Activated T-helper 9 cell treated with anti-CD3 and anti-CD28 coated beads, Interleukin-2, amount 50 U/mL, for 16 hours (primary cell): Measurements from ENCODE around the gene GNAQ.
A peak's percentile ranks its signal among the peaks of the same experiment; 100 is the strongest.

Experiments
- DNase-seq: peaks from one replicate; pipeline ENCODE4 v3.0.0-alpha.2; 2020; ENCODE audit warnings: low read depth

GNAQ gene

DNA sequence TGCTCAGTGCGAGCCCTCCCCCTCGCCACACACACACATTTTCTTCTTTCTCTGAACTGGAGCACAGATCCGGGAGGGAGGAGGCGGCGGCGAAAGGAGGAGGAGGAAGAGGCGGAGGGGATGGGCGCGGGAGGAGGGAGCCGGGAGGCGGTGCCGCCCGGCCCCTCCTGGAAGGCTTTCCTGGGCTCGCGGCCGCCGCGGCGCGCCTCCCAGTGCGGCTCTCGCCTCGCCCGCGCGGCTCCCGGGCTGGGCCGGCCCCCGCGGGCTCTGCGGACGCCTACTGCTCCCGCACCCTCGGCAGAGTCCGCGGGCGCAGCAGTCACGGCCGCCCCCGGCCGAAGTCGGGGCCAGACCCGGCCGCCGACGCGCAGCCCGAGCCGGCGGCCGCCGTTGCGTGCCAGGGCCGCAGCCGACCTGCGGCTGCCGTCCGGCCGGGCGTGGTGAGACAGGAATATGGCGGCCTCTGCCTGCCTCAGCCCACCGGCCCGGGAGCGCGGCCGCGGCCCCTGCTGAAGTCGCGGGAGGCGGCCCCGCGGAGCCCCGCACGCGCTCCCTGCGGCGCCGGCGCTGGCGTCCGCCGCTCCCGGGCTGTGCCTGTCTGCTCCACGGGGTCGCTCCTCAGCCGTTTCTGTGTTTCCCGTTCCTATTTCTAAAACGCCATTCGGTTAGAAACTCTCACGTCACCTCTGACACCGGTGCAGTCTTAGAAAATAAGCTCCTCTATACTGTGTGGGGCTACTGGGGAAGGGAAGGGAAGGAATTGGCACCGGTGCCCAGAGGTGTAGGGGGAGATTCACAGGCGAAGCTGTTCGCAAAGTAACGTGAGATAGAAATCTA lies 500 bp upstream of the GNAQ start:
- peak; percentile 61 for DNase-seq

DNA sequence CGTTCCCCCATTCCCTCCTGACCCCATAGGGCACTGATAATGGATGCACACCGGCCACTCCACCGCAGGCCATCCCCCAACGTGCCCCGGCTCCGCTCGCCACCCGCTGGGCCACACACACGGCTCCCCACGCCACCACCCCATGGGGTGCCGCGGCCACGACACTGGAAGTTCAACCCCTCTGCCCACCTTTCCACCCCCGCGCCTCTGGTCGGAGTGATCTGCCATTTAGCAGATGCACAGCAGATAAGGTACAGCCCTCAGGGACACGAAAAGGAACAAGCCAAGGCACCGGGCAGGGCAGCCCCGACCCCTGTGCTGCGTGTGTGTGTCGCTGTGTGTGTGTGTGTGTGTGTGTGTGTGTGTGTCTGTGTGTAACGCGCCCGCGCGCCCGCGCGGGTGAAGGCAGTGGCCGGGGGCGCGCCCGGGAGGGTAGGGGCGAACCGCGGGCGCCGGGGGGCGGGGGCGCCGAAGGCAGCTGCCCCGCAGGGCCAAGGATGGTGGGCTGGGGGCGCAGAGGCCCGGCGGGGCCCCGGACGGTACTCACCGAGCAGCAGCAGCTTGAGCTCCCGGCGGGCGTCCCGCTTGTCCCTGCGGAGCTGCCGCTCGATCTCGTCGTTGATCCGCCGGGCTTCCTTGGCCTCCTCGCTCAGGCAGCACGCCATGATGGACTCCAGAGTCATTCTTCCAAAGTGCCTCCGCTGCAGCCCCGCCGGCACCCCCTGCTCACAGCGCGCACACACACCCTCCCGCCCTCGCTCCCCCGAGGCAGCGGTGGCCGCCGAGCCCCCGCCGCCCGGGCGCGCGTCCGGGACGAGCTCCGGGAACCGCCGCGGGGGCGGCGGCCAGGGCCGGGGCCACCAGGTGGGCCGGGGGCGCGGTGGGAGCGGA lies 813 bp downstream of the GNAQ start:
- DNase-seq = peak; percentile 53

DNA sequence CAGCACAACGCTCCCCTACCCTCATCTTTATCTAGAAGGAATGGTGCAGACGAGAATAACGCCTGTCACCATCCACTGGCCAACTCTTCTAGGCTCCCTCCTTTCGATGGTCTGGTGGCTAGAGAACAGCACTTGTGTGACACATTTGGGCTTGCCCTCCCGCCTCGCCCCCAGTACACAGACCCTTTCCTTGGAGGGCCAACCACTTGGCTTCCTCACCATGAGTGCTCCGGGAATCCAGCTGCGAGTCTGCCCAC lies 1.4 kb downstream of the GNAQ start:
- DNase-seq = no peak

DNA sequence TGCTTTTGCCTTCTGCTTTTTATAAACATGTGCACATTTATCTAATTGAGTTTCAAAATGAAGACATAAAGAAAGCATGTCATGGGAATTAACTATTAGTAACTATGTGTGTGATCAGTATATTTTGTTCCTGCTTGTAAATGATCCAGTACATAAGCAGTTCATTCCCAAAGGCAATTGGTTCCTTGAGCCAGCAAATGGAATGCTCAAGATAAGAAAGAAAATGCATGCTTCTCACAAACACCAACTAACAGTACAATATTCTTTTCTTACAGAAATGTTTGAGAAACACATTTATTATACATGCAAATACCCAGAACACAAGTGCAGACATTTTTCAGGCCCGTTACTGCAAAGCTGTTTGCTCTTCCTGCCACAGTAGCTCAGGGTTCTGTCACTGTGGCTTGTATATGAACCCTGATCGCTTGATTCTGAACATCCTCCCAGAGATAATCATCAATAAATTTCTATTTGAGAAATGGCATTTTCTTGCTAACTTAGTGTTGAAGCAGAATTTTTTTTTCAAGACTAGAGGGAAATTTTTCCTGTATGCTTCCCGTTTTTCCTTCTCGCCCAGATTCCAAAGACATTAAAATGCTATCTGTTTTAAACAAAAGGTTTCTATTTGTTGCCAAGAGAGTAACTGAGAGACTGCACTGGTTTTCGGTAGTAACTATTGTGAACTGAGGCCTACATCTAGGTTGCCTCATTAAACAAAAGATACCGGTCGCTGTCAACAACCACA lies 1.9 kb downstream of the GNAQ start:
- DNase-seq = no peak

DNA sequence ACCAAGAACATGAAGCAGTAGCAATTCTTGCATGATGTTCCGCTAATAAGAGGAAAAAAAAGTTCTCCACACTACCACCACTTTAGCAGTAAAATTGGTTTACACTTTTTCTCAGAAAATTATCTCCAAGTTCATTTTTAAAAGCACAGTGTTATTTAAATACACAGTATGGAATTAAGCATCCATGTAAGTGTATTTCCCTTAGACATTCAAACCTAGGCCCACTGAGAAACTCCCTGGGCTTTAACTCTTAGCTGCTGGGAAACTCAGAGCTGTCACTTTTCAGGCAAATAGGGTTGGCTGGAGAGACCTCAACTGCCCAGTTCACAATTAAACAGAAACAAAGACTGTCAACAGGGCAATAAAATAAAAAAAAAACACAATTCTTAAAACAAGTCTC lies 2.7 kb downstream of the GNAQ start:
- DNase-seq = no peak

DNA sequence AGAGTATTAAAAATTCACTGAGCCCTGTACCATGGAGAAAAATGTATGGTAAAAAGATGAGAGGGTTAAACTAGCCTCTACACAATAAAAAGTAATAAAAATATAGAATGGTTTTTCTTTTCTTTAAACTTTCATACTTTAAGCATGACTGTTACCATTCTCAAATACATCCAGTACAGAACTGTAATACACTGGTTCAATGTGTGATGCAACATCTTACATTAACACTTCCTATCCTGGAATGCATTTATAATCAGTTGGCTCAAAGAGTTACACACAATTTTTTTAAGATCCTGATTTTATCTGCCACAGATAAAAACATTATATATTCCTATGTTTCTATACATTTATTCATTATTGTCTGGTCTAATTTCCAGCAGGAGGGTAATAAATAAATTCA lies 4.7 kb downstream of the GNAQ start:
- no peak for DNase-seq

DNA sequence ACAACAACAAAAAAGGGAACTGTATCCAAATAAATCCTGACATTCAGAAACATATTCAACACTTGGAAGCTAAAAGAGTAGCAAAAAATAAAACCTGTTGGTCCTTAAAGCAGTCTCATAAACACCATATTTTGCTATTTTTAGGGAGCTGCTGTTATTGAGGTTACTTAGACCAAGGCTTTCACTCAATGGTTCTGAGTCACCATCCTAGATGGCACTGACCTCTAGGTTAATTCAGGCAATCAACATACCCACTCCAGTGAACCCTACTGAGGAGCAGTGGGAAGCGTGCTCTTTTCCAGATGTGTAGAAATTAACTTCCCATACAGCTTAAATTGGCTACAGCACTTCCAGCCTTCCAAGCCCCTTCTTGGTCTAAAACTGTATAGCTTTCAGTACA lies 5.2 kb downstream of the GNAQ start:
- no peak for DNase-seq

DNA sequence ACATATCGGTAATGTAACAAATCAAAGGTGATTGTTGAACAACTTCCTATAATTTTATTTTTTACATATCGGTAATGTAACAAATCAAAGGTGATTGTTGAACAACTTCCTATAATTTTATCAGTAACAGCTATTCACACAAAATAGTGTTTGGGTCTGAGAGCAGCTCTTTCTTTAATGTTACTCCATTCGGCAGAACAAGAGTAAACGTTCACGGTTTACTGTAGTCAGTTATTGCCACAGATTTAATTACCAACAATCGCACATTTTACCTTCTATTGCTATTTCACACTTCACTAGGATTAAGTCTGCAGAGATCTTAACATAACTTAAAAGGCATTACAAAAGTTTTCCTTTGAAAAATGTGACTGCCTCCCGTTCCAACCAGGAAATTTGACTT lies 6.4 kb downstream of the GNAQ start:
- no peak for DNase-seq

DNA sequence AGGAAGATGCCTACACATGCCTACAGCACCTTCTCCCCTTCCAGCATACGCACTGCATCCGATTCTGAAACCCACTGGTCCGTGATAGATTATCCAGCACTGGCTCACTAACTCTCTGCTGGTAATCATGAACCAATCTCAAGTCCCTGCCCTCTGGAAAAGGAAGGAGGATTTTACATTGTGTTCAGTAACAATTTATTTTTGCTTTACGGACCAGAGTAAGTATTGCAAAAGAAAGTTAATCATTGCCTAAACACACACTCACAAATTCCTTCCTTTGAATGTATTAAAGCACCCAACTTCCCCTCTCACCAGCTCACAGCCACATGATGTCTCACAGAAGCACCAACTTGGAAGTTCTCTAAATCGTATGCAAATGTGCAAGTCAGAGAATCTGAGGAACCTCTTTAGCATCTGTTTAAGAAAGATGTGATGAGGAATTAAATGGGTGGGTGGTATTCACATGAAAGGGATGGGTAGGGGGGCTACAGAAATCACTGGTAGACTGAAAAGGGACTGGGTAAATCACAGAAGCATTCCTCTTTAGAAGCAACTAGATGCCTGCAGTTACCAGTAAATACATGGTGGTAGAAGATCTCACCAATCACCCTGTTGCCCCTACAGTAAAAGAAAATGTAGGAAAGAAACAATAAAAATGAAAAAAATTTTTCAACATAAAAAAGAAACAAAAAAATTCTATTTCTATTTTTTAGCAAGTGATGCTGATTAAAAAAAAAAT lies 8.4 kb downstream of the GNAQ start:
- no peak for DNase-seq

DNA sequence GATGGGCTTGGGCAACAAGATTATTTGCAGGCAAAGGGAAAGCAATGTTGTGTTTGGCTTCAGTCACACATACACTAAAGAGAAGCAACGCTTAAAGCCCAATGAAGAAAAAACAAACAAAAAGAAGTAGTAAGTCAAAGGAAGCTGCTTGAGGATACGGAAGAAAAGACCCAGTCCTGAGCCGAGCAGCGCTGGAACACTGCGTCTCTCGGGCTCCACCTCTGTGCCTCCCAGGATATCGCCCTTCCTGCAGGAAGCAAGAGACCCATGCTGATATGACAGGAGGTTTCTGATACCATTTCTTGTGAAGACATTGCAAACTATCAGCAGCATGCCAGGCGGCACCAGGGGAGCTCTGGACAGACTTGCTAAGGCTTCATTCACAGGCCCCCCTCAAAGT lies 9.9 kb downstream of the GNAQ start:
- DNase-seq = no peak

DNA sequence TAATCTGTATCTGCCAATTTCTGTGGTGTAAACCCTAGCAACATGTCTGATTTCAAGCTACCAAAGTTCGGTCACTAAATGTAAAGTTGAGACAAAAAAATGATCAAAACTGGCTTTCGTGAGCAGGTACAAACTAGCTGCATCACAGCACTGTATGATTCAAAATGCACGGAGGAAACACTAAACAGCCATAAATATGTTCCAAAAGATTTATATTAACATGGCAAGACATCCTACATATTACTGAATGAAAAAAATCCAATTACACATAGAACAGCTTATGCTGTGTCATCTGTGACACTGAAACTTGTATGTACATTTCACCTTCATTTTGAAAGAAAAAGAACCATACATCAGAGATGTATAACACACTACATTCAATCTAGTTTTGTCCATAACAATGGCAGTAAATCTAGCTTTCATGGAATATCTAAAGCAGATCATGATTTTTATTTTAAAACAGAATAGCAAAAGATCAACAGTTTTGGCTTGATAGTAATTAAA lies 14.4 kb downstream of the GNAQ start:
- DNase-seq = no peak

DNA sequence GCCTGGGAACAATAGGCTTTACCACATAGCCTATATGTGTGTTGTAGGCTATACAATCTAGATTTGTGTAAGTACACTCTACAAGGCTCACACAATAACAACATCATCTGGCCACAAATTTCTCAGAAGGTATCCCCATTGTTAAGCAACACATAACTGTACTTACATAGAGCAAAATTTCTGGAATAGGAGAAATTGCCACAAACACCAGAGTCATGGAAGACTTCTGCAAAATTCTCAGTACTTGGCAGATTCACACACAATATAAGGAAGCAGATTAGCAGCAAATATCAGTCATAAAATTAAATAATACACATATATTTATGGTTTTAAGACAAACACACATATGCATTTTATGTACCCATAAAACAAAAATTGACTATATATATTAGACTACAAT lies 16.4 kb downstream of the GNAQ start:
- DNase-seq = no peak

DNA sequence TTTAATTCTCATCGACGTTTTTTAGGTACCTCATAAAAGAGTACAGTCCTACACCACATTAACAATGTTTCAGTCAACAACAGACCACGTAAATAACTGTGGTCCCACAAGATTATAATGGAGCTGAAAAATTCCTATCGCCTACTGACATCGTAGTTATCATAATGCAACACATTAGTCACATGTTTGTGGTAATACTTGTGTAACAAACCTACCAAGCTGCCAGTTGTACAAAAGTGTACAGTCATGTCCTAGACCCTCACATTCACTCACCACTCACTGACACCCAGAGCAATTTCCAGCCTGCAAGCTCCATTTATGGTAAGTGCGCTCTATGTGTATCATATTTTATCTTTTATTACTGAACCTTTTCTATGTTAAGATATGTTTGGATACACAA lies 16.8 kb downstream of the GNAQ start:
- DNase-seq = no peak

DNA sequence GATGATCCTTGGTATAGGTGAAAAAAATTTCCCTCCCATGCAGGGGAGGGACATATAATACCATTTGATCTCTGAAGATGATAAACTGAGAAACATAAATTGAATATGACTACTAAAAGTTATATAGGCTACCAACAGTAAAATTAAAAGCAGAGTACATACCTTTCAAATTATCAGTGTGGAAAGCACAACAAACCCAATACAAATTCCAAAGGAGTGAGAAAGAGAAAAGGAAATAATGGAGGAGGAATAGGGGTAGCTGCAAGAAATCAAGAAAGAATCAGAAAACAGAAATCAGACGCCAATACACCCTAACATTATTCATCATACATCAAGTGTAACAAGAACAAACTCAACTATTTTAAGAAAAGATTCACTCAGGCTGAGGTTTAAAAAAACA lies 17.7 kb downstream of the GNAQ start:
- no peak for DNase-seq

DNA sequence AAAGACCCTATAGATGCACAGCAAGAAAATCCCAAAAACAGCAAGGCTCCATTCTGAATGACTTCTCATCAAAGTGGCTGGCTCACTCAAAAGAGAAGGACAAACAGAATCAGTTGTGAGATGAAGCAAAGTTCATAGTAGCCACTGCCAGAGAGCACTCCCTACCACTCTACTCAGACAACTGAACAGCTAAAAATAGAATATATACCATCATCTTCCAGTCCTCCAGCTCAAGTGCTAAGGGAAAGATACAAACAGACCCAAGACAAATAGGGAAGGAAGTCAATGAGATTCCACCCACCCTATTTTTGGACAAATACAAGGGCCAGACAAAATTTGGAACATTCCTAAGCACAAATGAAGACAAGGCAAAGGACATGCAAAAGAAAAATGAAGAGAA lies 20.6 kb downstream of the GNAQ start:
- DNase-seq = no peak

DNA sequence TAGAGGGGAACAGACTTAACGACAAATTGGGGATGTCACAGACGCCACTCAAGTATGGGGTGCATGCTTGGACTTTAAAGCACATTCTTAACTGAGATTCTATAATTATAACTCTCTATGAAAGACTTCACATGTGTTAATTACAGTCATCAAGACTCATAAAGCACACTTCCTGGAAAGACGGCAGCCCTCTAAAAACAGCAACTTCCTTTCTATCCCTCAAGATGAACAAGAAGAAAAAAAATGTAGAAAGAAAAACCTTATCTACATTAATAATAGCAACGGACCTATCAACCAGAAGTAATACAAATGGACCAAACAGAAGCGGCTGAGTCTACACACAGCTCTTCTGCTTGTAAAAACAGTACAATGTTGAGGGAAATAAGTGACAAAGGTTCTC lies 21.2 kb downstream of the GNAQ start:
- DNase-seq = no peak

DNA sequence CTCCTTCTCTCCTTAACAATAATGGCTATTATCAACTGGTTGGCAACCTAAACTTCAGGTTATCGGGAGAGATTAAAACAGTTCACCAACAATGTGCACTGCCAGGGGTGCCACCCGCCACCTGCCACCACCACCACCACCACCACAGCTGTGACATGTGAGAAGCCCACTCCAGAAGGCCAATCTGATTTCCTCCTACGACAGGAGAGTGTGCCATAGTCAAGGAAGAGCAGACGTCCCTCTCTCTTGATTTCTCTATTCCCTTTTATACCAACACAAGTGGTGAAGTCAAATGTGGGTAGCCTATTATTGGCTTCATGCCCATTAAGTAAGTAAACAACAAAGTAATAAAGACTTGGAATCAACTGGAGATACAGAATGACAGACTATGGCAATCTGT lies 22.4 kb downstream of the GNAQ start:
- no peak for DNase-seq

DNA sequence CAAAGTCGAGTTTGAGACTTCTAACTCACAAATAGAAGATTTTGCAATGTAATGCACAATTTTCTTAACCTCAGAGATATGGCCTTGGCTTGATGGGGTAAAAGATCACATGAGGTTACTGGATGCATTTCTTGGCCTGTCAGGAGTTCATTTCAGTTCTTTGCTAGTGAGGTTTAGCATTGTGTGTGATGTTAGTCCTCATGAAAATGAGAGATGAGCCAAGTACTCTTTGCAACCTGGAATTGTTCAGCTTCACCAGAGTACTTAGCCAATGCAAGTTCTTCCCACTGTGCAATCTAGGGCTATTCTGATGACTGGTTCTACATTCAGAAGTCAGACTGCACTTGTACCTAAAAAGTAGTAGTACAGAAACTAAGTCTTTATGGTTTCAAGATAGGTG lies 24.9 kb downstream of the GNAQ start:
- no peak for DNase-seq

DNA sequence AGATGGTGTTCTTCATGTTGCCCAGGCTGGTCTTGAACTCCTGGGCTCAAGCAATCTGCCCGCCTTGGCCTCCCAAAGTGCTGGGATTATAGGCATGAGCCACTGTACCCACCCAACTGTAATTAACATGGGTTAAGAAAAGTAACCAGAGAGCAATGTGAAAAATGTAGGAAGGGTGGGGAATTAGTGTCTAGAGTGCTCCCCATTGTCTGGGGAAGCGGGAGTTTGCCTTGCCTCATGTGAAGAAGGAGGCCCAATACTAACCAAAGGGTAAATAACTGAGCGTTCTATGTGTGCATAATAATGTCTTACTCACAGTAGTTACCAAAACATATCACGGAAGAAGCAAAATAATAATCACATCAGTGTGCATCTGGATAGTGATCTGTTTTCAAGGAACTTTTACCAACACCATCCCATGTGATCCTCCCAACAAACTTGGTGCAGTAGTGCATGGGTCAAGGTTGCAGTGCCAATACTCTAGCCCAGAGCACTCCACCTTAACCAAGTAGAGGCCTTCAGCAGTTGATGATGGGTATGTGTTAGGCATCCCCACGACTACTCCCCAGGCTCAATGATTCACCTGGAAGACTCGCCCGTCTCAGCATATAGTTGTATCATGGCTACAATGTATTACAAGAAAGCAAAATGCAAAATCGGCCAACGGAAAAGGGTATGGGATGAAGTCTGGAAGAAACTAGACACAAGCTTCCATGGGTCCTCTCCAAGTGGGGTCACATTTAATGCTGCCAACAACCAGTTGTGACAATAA lies 26.2 kb downstream of the GNAQ start:
- DNase-seq = no peak

DNA sequence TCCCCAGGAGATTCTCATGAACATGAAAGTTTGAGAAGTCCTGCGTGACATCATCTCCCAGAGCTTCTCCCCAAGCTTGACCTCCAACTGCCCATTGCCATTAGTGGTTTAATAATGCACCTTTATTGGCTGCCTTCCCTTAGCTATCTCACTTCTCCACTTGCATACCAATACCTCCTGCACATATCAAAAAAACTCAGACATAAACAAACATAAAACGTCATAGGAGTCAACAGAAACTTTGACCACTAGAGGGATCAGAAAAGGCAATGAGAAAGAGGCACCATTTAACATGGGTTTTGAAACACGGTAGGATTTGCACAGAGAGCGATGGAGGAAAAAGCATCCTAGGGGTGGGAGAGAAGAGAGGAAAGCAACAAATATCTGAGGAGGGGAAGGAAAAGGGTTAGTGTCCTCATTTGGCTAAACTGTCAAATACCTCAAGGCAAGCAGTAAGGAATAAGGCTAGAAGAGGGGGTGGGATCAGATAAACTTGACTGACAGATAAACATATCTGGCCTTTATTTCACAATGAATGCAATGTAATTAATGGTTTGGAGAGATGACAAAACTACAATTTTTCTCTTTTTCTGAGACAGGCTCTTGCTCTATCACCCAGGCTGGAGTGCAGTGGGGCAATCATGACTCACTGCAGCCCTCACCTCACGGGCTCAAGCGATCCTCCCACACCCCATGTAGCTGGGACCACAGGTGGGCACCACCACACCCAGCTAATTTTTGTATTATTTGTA lies 27.0 kb downstream of the GNAQ start:
- DNase-seq = no peak

DNA sequence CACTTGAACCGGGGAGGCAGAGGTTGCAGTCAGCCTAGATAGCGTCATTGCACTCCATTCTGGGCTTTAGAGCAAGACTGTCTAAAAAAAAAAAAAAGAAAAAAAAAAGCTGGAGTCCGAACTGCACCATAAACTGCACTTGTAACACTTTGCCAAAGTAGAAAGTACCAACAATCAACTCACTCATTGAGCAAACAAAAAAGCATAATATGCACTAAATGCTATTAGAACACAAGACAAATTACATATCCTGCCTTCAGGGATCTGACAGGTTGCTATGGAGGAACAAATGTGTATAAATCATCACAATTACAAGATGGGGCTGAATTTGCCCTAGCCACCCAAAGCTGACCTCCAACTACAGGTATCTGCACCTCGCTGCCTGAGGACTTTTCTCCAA lies 27.9 kb downstream of the GNAQ start:
- DNase-seq = no peak
